Prostate gland (tissue), 2 donors: ENCODE measurements around the gene FTSJ3.

Experiments used
- POLR2A ChIP-seq: fragments of 450-650 bp; IDR thresholded peaks from one replicate; pipeline ENCODE4 v1.6.1; 2016; ENCODE audit warnings: antibody characterized with exemption, mild to moderate bottlenecking
- POLR2AphosphoS5 ChIP-seq: sonication (generic); formaldehyde crosslinking; IDR thresholded peaks from one replicate; pipeline ENCODE4 v1.6.1; 2017; ENCODE audit warnings: antibody characterized with exemption
- TF ChIP-seq, protein P1 (sequence below), 4 experiments: fragments of 200-600 bp in 2 of 4; fragments of 450-650 bp in 2 of 4; sonication (generic) in 2 of 4; IDR thresholded peaks; 1 replicate in 3 of 4; 2 replicates in 1 of 4; pipeline ENCODE4 v1.5.1; 2016 to 2019; ENCODE audit warnings: antibody characterized with exemption in 4 of 4, mild to moderate bottlenecking in 2 of 4, moderate library complexity in 2 of 4

DNA sequence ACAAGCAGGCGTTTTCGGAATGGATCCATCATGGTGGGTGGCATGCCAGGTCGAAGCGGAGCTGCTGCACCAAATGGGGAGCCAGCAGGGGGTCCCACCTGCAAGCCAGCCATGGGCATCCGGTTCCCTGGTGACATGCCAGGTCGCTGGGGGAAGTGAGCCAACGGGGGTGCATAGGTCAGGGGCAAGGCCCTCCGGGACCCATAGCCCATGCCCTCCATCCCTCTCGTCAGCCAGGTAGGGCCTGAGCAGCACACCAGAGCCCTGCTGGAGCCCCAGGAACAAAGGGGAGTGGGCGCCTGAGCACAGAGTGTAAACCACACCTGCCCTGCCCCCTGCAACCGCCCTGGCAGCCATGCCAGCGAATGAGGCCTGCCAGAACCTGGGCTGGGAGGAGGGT lies 10.0 kb upstream of the FTSJ3 start:
- TF ChIP-seq, protein P1, sequence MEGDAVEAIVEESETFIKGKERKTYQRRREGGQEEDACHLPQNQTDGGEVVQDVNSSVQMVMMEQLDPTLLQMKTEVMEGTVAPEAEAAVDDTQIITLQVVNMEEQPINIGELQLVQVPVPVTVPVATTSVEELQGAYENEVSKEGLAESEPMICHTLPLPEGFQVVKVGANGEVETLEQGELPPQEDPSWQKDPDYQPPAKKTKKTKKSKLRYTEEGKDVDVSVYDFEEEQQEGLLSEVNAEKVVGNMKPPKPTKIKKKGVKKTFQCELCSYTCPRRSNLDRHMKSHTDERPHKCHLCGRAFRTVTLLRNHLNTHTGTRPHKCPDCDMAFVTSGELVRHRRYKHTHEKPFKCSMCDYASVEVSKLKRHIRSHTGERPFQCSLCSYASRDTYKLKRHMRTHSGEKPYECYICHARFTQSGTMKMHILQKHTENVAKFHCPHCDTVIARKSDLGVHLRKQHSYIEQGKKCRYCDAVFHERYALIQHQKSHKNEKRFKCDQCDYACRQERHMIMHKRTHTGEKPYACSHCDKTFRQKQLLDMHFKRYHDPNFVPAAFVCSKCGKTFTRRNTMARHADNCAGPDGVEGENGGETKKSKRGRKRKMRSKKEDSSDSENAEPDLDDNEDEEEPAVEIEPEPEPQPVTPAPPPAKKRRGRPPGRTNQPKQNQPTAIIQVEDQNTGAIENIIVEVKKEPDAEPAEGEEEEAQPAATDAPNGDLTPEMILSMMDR (IDR thresholded peaks at IDR 0.05), result no peak
- no peak for TF ChIP-seq POLR2A
- TF ChIP-seq POLR2AphosphoS5, result no peak
